T-helper 1 cell (primary cell): ENCODE measurements around the gene ELOVL6.
"Not testable (repeated sequence)": the region's sequence is repeated elsewhere in the genome, so short reads cannot be mapped to it uniquely, and the experiment has no call there.

Source experiments
- DNase-seq, 5 donors: peaks; one replicate each; pipeline ENCODE4 v3.0.0-alpha.2; 2012 to 2020

ELOVL6 gene

DNA sequence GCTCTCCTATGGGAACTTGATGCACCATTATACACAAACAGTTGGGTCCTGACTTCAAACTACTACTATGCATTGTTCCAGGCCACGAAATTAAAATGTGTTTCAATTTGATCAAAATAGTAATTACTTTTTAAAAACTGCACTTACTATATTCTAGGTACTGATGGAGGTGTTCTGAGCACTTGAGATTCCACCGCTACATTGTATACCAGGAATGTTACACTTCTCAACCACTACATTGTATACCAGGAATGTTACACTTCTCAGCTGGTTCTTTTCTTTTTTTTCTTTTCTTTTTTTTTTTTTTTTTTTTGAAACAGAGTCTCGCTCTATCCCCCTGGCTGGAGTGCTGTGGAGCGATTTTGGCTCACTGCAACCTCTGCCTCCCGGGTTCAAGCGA lies 77.9 kb downstream of the ELOVL6 start:
- no peak for DNase-seq

DNA sequence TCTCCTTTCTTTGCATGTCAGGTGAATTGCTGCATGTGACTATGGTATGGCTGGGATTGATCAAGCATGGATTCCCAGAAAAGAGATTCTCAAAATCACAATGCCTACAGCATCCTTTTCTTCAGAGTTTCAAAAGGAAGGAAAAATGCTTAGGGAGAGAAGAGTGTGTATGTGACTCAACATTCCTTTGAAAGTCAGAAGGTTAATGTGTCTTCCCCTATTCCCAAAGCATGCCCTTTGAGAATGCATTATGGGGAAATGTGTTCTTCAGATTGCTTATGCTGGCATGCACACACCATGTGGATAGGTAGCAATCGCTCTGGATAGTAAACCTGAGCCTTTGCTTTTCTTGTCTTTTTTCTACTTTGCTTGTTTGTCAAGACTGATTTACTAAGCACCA lies 78.5 kb downstream of the ELOVL6 start:
- no peak for DNase-seq

DNA sequence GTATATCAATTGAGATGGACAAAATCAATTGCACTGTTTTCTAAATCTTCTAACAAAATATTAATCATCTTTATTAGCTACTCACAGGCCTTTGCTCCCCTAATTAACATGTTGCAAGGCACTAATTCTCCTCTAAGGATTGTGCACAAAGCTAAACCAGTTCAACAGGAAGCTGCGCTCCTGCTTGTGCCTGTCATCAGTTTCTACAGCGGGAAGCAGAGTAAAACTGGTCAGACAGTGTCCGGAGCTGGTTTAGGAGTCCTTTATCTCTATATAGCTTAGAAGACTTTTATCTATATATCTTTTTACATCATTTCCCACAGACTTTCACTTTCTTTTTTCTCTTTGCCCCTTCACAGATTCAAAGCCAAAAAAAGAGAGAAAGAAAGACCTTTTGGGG lies 79.1 kb downstream of the ELOVL6 start:
- DNase-seq = peak in 1 of 5 donors; percentile 8

DNA sequence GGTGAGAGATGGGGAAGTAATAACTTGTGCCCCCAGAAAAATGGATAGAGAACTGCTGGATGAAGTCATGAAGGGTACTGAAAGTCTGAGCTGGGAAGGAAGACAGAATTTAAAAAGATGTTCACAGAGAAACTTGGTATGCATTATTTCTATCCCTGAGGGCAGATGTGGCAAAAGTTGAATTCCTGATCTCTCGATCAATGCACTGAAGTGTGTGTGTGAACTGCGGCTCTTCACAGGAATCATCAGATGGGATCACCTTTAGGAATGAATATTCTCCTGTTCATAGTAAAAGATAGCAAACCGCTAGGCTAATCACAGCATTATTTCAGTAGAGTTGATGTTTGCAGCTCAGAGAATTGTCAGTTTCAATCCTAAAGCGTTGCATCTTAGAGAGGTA lies 86.4 kb downstream of the ELOVL6 start:
- DNase-seq = no peak

DNA sequence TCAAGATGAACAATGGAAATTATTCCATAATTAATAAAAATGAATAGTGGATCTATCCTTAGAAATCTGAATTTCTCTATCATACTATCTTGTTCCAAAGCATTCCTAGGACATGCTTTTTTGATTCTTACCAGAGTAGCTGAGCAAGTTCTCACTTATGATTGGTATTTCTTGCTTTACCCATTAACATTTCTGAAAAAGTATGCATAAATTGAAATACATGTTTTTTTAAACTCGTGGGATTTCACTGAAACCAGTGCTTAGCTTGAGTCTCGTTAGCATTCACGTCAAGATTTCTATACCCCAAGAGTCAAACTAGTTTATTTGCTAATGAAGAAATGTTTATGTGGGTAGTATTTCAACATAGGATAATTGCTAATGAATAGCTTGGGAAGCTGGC lies 89.0 kb downstream of the ELOVL6 start:
- no peak for DNase-seq

DNA sequence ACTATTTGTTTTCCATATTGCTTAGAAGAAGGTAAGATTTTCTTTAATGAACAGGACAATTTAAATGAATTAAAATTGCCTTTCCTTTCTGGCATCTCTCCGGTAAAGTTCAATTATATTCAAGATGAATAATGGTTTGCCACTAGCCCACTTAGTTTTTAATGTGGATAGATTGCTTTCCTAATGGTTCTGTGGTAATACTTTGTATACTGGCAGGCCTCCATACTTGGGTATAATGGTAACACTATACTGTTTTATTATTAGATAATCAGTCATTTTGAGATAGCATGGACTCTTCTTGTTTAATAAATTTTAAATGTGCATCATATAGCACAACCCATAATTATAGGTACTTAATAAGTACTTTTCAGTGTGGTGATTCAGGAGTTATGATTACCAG lies 89.5 kb downstream of the ELOVL6 start:
- no peak for DNase-seq

DNA sequence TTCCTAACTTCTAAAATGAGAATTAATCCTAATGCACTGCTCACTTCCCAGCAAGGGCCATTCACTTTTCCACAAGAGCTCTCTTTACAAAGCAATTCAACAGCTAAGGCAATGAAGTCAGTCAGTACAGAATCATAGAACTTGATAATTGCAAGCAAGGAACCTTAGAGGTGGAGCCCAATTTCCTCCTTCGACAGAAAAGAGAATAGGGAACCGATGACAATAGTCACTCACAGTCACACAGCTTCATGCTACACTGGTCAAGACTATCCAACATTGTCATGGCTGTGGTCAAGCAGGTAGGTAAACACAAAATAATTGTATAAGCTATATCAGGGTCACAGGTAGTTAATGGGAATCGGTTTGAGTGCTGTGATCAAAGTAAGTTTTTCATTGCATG lies 90.0 kb downstream of the ELOVL6 start:
- no peak for DNase-seq

DNA sequence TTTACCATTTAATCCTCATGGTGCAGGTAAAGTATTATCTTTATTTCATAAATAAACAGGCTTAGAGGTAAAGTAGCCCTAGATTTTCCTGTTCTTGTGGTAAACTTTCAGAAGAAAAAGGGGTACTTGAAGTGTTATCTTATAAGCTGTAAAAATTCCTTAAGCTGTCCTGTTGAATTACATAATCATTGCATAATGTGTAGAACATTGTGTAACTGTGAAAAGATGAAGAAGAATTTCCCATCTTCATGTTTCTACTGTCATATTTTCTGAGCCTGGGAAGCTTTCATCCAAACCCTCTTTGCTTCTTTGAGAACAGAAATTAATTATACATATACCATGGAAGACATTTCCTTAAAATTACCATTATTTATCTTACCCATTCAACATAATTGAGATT lies 90.5 kb downstream of the ELOVL6 start:
- DNase-seq = no peak

DNA sequence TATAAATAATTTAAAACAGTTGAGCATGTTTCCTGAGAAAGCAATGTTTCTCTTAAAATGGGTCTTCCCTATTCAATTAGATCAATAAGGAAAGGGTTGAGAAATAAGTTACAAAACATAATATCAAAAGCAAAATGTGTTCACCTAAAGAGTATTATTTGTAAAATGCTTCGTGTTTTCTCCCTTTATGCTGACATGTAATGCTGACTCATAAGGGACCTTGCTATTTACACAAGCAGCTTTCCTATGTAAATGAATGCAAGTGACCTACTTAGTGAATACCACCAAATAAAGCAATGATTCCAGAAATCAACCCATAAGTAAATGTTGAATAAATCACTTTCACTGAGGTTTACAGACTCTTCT lies 91.5 kb downstream of the ELOVL6 start:
- peak in 1 of 5 donors; percentile 44 for DNase-seq

DNA sequence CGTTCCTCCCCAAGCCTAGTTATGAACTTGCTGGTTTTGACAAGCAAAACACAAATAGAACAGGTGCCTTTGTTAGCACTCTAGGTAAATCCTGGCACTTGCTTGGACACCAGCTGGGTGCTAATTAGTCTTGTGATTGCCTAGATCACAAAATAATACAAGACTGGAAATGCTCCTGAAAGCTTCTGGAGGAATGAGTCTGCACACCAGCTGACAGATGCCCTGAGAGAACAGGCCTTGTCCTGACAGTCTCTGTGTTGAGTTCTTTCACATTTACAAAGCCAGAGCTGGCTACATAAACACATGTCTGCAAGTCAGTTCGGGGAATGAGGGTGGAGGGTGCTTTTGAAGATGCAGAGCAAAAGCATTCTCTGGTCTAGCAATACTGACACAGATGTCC lies 93.8 kb downstream of the ELOVL6 start:
- no peak for DNase-seq

DNA sequence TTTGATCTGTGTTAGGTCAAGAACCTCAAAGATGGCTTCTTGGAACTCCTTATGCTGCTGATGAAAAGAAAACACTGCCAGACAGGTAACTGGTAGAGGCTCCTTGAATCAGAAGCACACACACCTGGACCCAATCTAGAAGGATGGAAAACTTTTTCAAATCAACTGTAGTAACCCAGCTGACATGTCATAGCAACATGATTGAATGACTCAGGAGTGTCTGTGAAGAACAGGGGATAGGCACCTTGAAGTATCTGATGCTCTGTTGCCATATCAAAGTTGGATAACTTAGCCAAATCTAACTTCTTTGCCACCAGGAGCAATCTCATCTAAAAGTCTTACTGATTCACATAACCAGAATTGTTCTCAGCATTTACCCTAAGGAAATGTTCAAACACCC lies 98.8 kb downstream of the ELOVL6 start:
- no peak for DNase-seq

DNA sequence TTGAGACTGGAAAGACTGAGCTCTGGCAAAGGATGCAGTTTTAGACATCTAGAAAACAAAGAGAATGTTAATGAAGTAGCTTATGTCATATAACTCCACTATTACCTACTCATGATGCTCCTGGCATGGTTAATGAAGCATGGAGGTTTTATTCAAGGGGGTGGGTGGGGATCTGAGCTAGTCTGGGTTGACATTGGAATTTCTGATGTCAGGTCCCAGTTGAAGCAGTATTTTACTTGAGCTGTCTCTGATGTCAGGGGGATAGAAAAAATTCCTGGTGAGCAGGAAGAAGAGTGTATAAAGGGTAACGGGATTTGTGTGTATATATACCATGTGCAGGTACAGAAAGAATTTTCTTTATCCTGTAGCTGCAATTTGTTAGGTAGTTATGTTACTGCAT lies 102.0 kb downstream of the ELOVL6 start:
- DNase-seq = no peak

DNA sequence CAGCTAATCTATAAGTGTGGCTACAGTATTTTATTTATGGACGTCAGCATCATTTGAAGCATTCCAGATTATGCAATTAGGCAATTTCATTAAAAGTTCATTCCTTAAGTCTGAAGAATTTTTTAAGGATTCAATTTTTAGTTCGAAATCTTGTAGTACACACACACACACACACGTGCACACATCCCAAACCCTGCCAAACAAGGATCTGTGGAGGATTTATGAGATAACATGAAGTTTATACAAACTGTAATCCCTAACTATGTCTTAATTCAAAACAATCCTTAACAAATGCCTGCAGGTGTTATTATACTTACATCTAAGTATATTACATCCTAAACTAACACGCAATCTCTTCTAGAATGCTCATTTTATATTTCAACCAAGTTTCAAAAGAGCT lies 105.8 kb downstream of the ELOVL6 start:
- DNase-seq = no peak

DNA sequence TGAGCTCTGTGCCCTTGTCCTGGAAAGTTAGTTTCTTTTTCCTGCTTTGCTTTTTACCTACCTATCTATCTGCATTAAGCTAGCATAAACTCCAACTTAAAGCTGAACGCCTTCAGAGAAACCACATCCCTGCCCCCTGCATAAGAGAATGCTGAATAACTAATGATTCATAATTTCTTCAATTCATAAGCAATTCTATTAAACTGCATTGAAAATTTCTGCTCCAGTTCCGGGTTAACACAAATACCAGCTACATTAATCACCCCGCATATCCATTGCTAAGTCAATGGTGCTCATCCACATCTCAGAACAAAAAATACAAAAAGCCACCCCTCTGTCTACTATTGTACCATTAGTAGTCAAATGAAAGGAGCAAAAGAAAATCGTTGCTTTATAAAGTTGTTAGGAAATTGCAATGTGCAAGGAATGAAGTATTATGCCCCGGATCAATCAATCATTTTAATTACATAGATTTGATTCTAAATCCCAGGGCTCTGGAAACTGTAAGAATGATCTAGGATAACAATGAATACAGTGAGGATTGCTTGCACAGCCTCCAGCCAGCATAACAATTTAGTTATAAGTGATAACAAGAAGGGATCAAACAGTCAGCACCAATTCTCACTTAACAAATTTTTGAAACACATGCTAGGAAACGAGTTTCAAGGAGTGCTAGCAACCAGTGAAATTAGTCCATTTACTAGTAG lies 106.8 kb downstream of the ELOVL6 start:
- DNase-seq = no peak

DNA sequence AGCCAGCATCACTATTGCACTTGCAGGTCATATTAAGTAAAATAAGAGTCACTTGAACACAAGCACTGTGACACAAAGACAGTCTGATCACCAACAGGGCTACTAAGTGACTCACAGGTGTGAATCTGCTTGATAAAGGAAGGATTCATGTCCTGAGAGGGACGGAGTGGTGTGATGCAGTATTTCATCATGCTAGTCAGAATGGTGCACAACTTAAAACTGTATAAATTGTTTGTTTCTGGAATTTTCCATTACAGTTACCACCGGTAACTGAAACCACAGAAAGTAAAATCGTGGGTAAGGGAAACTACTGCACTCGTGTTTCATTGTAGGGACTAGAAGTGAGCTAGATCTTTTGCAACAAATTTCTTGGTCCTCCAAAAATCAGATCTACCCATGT lies 109.7 kb downstream of the ELOVL6 start:
- peak in 1 of 5 donors; percentile 93 for DNase-seq

DNA sequence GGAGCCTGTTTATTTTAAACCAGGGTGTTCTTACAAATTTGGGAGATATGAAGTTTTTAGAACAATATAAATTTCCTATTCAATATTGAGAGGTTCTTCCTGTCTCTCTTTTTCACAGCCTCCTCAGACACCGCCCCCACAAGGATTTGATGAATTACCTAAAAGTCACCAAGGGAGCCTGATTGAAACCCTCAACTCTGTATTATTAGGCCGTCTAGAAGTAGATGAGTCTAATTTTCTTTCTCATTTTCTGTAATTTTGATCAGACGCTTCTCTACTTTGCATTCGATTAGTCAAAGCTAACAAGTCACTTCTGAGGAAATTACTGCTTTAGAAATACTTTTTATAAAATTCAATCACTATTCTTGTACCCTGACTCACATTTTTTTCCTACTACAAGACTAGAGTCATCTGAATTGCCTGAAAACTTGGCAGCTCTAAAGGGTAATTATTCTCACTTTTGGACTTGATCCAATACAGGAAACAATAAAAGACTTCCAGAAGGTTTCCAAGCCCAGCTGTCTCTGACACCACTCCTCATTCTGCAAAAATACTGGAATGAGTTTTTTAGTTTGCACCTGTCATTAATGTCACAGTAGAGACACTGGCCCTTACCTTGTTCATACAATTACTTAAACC lies 111.2 kb downstream of the ELOVL6 start:
- no peak for DNase-seq

DNA sequence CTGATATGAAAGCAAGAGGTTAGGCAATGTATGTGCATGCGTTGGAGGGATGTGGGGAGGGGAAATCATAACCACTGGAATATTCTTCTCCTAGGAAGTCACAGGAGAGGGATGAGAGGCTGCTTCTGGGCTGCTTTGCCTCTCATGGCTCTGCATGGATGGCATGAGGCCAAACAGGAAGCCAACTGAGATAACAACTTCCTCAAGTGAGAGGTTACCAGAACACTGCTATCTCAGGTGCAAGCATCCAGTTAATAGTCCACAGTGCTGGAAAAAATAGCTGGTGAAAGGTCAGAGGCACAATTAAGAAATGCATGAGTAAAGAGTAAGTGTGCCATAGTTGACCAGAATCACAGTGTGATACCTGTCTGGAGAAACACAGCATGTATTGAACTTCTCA lies 113.3 kb downstream of the ELOVL6 start:
- peak in 1 of 5 donors; percentile 2 for DNase-seq

DNA sequence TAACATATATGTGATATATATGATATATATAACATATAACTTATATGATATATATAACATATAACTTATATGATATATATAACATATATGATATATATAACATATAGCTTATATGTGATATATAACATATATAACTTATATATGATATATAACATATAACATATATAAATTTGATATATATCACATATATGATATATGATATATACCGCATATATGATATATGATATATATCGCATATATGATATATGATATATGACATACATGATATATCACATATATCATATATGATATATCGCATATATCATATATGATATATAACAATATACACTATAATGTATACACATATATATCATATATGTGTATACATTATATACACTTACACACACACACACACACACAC lies 114.3 kb downstream of the ELOVL6 start:
- DNase-seq = no peak

DNA sequence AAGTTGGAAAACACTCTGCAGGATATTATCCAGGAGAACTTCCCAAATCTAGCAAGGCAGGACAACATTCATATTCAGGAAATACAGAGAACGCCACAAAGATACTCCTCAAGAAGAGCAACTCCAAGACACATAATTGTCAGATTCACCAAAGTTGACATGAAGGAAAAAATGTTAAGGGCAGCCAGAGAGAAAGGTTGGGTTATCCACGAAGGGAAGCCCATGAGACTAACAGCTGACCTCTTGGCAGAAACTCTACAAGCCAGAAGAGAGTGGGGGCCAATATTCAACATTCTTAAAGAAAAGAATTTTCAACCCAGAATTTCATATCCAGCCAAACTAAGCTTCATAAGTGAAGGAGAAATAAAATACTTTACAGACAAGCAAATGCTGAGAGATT lies 120.3 kb downstream of the ELOVL6 start:
- DNase-seq = not testable (repeated sequence)

DNA sequence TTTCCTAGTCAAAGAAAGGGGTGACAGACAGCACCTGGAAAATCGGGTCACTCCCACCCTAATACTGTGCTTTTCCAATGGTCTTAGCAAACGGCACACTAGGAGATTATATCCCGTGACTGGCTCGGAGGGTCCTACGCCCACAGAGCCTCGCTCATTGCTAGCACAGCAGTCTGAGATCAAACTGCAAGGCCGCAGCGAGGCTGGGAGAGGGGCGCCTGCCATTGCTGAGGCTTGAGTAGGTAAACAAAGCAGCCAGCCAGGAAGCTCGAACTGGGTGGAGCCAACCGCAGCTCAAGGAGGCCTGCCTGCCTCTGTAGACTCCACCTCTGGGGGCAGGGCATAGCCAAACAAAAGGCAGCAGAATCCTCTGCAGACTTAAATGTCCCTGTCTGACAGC lies 121.6 kb downstream of the ELOVL6 start:
- DNase-seq = not testable (repeated sequence)

DNA sequence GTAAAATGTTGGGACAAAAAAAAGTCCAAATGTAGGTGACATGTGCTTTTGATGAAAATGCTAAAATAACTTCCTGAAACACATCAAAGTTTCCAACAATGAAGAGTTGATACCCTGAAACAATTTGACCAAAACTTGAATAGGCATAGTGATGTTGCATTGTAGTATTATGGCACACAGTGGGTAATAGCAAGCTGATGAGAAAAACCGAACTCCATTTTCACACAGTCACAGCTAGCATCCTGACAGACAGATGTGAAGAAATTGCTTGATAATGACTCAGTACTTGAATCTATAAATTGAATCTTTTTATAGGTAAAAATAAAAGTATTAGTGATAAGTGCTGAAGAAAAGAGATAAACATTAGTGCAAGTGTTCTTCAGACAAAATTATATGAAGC lies 122.5 kb downstream of the ELOVL6 start:
- no peak for DNase-seq

DNA sequence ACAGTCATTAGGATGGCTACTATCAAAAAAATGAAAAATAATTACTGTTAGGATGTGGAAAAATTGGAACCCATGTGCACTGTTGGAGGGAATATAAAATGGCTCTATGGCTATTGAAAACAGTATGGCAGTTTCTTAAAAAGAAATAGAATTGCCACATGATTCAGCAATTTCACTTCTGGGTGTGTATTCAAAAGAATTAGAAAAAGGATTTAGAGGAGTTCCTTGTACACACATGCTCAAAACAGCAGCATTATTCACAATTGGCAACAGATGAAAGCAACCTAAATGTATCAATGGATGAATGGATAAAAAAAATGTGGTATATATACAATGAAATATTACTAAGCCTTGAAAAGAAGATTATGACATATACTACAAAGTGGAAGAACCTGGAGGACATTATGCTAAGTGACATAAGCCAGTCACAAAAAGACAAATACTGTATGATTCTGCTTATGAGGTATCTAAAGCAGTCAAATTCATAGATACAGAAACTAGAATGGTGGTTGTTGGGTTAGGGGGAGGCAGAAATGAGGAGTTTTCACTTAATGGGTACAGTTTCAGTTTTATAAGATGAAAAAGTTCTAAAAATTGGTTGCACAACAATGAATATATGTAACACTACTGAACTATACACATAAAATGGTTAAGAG lies 123.2 kb downstream of the ELOVL6 start:
- DNase-seq = no peak

DNA sequence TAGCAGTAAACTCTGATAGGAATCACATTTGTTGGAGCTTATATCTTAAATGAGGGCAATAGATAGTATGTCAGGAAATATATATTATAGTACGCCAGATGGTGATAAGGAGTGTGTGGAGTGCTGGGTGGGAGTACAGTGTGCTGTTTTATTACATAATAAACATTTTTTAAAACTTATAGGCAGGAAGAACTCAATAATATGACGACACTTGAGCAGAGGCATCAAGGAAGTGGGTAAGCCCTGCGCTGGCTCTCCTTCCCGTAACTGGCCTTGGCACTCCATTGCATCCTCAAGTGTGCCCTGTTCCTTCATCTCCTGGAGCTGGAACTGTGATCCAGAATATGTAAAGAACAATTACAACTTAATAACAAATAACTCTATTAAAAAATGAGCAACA lies 123.8 kb downstream of the ELOVL6 start:
- DNase-seq = no peak

DNA sequence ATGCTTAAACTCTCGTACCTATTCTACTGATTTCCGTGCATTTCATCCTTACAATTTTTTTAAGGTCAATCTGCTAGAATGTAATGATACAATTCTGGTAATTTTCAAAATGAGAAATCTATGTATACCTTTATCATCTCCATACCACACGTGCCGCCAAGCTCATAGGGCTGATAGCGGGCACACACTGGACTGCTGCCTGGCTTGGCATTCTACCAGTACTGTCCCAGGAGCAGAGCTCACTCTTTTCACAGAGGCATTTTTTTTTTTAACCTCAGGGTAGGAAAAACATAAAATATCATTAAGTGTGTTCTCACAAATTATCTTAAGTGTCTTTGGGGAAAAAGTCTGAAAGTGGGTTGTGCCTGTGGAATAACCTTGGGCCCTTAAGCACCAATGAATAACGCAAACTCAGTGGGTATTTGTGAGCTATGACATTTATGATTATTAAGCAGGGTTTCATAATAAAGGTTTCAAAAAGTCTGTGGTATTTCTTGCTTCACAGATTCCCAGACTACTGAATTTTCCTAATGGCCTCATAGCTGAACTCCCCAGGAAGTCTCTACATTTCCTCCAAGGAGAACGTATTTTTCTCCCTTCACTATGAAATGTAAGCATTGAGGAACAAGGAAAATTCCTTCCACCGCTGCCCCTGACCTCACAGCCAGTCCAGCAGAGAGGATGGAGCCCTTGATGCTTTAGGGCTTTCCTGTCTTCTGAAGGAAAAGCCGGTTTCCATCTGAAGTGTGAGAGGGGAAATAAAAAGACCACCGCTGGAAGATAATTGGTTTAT lies 125.2 kb downstream of the ELOVL6 start:
- DNase-seq = no peak
